ENCODE results near the gene VMP1. TPM values are rescaled to one million over a fixed set of nuclear protein-coding genes. Genes with fewer than 3 reads are reported as not detected.
A peak's percentile ranks its signal among the peaks of the same experiment; 100 is the strongest.

Gene VMP1
- total RNA-seq, 2 experiments from 2014 or later, result 73.6 to 81.1 TPM

- Histone ChIP-seq H3K4me1 (ENCODE audit: insufficient read depth, low read length) (peaks cover 6% of the 10 kb centered on the region), H3K27me3 (ENCODE audit: control insufficient read depth in 1 of 2, insufficient read depth in 2 of 2, low read length in 2 of 2) (no peaks in the 10 kb centered on the region), H3K36me3 (ENCODE audit: insufficient read depth, low read length) (no peaks in the 10 kb centered on the region), H3K9me3 (ENCODE audit: control insufficient read depth in 1 of 2, insufficient read depth in 1 of 2, low read length in 2 of 2) (no peaks in the 10 kb centered on the region), H3K27ac (ENCODE audit: low read depth in 1 of 2, low read length in 2 of 2) (no peak overlapping the region), H3K4me3 (ENCODE audit: low read length) (no peak overlapping the region)
- H3K27ac Mint-ChIP-seq, result no peak overlapping the region
- DNase-seq, result peak in 1 of 14 experiments; percentile 12
- no peak for ATAC-seq (ENCODE audit: poor library complexity)
- no peaks in the 10 kb centered on the region for H3K9me3 Mint-ChIP-seq
- no peaks in the 10 kb centered on the region for H3K27me3 Mint-ChIP-seq
- no peak overlapping the region for H3K4me3 Mint-ChIP-seq
- no peak for TF ChIP-seq CTCF (IDR thresholded peaks at IDR 0.05)
- POLR2A ChIA-PET, result no interaction called here
- peaks cover 61% of the 10 kb centered on the region for H3K4me1 Mint-ChIP-seq (ENCODE audit: low read depth)
- H3K36me3 Mint-ChIP-seq (ENCODE audit: low read depth), result peaks cover 19% of the 10 kb centered on the region
- intact Hi-C loops (cut with DNase I, micrococcal nuclease), result no loop called here
- CTCF ChIA-PET, result no interaction called here
These were observed 5.4 kb downstream of the VMP1 start for GRCh38 chr17:59712862-59713261.

- Histone ChIP-seq H3K27ac (ENCODE audit: low read depth in 1 of 2, low read length in 2 of 2) (no peak overlapping the region), H3K27me3 (ENCODE audit: control insufficient read depth in 1 of 2, insufficient read depth in 2 of 2, low read length in 2 of 2) (no peaks in the 10 kb centered on the region), H3K4me1 (ENCODE audit: insufficient read depth, low read length) (no peaks in the 10 kb centered on the region), H3K4me3 (ENCODE audit: low read length) (no peak overlapping the region), H3K36me3 (ENCODE audit: insufficient read depth, low read length) (no peaks in the 10 kb centered on the region), H3K9me3 (ENCODE audit: control insufficient read depth in 1 of 2, insufficient read depth in 1 of 2, low read length in 2 of 2) (no peaks in the 10 kb centered on the region)
- Mint-ChIP-seq H3K4me3 (no peak overlapping the region), H3K36me3 (ENCODE audit: low read depth) (peaks cover 21% of the 10 kb centered on the region), H3K27me3 (no peaks in the 10 kb centered on the region), H3K9me3 (no peaks in the 10 kb centered on the region), H3K27ac (no peak overlapping the region), H3K4me1 (ENCODE audit: low read depth) (peaks cover 54% of the 10 kb centered on the region)
- no peak for TF ChIP-seq CTCF (IDR thresholded peaks at IDR 0.05)
- no peak for DNase-seq
- CTCF ChIA-PET, result no interaction called here
- POLR2A ChIA-PET, result no interaction called here
- no peak for ATAC-seq (ENCODE audit: poor library complexity)
- intact Hi-C loops (cut with DNase I, micrococcal nuclease), result no loop called here
These were observed 6.8 kb downstream of the VMP1 start for GRCh38 chr17:59714255-59714654.

- no peak for TF ChIP-seq CTCF (IDR thresholded peaks at IDR 0.05)
- ChIA-PET CTCF (no interaction called here), POLR2A (no interaction called here)
- ATAC-seq (ENCODE audit: poor library complexity) (no peak), DNase-seq (no peak)
- Mint-ChIP-seq H3K36me3 (ENCODE audit: low read depth) (peaks cover 21% of the 10 kb centered on the region), H3K4me1 (ENCODE audit: low read depth) (peaks cover 52% of the 10 kb centered on the region), H3K9me3 (no peaks in the 10 kb centered on the region), H3K4me3 (no peak overlapping the region), H3K27me3 (no peaks in the 10 kb centered on the region), H3K27ac (no peak overlapping the region)
- no peaks in the 10 kb centered on the region for H3K27me3 ChIP-seq (ENCODE audit: control insufficient read depth in 1 of 2, insufficient read depth in 2 of 2, low read length in 2 of 2)
- no peak overlapping the region for H3K27ac ChIP-seq (ENCODE audit: low read depth in 1 of 2, low read length in 2 of 2)
- no peaks in the 10 kb centered on the region for H3K9me3 ChIP-seq (ENCODE audit: control insufficient read depth in 1 of 2, insufficient read depth in 1 of 2, low read length in 2 of 2)
- no peaks in the 10 kb centered on the region for H3K4me1 ChIP-seq (ENCODE audit: insufficient read depth, low read length)
- intact Hi-C loops (cut with DNase I, micrococcal nuclease), result no loop called here
- H3K36me3 ChIP-seq (ENCODE audit: insufficient read depth, low read length), result no peaks in the 10 kb centered on the region
- H3K4me3 ChIP-seq (ENCODE audit: low read length), result no peak overlapping the region
These were observed 9.0 kb downstream of the VMP1 start for GRCh38 chr17:59716427-59716826.
